Middle frontal gyrus (tissue), 1 donor: ENCODE measurements around the gene RALGPS1.
"Not testable (repeated sequence)": the region's sequence is repeated elsewhere in the genome, so short reads cannot be mapped to it uniquely, and the experiment has no call there.

Experiments
- DNase-seq: peaks from one replicate; pipeline ENCODE4 v3.0.0-alpha.2; 2015; ENCODE audit warnings: low spot score; ENCODE audit errors: extremely low spot score

RALGPS1 gene

GRCh38 chr9:126986506-126986951 lies 71.9 kb downstream of the RALGPS1 start:
- no peak for DNase-seq

- no peak for DNase-seq
These were observed 74.3 kb downstream of the RALGPS1 start for GRCh38 chr9:126988857-126989256.

GRCh38 chr9:126989847-126990842 lies 75.6 kb downstream of the RALGPS1 start:
- no peak for DNase-seq

GRCh38 chr9:126991183-126991582 lies 76.6 kb downstream of the RALGPS1 start:
- no peak for DNase-seq

GRCh38 chr9:126992427-126992826 lies 77.8 kb downstream of the RALGPS1 start:
- no peak for DNase-seq

GRCh38 chr9:126999315-127000068 lies 84.9 kb downstream of the RALGPS1 start:
- DNase-seq, result no peak

GRCh38 chr9:127004946-127005769 lies 90.6 kb downstream of the RALGPS1 start:
- no peak for DNase-seq

- DNase-seq, result no peak
These were observed 91.3 kb downstream of the RALGPS1 start for GRCh38 chr9:127005770-127006314.

- DNase-seq, result no peak
These were observed 93.1 kb downstream of the RALGPS1 start for GRCh38 chr9:127007638-127008037.

- no peak for DNase-seq
These were observed 93.5 kb downstream of the RALGPS1 start for GRCh38 chr9:127008076-127008475.

GRCh38 chr9:127011772-127012171 lies 97.2 kb downstream of the RALGPS1 start:
- no peak for DNase-seq

- no peak for DNase-seq
These were observed 97.7 kb downstream of the RALGPS1 start for GRCh38 chr9:127012250-127012649.

- no peak for DNase-seq
These were observed 99.0 kb downstream of the RALGPS1 start for GRCh38 chr9:127013597-127013996.

GRCh38 chr9:127014216-127014909 lies 99.8 kb downstream of the RALGPS1 start:
- DNase-seq, result no peak

- DNase-seq, result no peak
These were observed 100.4 kb downstream of the RALGPS1 start for GRCh38 chr9:127014910-127015540.

GRCh38 chr9:127015921-127016512 lies 101.4 kb downstream of the RALGPS1 start:
- no peak for DNase-seq

- DNase-seq, result not testable (repeated sequence)
These were observed 103.4 kb downstream of the RALGPS1 start for GRCh38 chr9:127017979-127018378.

GRCh38 chr9:127018935-127019334 lies 104.4 kb downstream of the RALGPS1 start:
- DNase-seq, result no peak

GRCh38 chr9:127020036-127020801 lies 105.6 kb downstream of the RALGPS1 start:
- no peak for DNase-seq
